GM23248 (cell line): ENCODE data around the gene STAM2. TPM values are rescaled to one million over a fixed set of nuclear protein-coding genes. Genes with fewer than 3 reads are reported as not detected.

Experiments
- DNase-seq: peaks from one replicate; pipeline ENCODE4 v3.0.0-alpha.2; 2015
- H2AFZ ChIP-seq: fragments of 200-600 bp; sonication (generic); 2 replicates; pipeline ENCODE4 v1.6.1; 2016; ENCODE audit warnings: antibody characterized with exemption
- H3F3A ChIP-seq: fragments of 200-600 bp; sonication (generic); 2 replicates; pipeline ENCODE4 v1.6.1; 2016; ENCODE audit warnings: mild to moderate bottlenecking, antibody characterized with exemption, mixed run types; ENCODE audit not compliant: insufficient read depth
- H3K27ac ChIP-seq: fragments of 200-600 bp; sonication (generic); 2 replicates; pipeline ENCODE4 v1.5.1; 2016; ENCODE audit warnings: mild to moderate bottlenecking
- H3K27me3 ChIP-seq: fragments of 200-600 bp; sonication (generic); replicated peaks from 2 replicates; pipeline ENCODE4 v1.6.1; 2016; ENCODE audit warnings: mild to moderate bottlenecking; ENCODE audit not compliant: insufficient read depth
- H3K36me3 ChIP-seq: fragments of 200-600 bp; sonication (generic); 2 replicates; pipeline ENCODE4 v1.6.1; 2016; ENCODE audit warnings: low read depth, mild to moderate bottlenecking
- H3K4me1 ChIP-seq: fragments of 200-600 bp; sonication (generic); 2 replicates; pipeline ENCODE4 v1.6.1; 2016; ENCODE audit warnings: mild to moderate bottlenecking; ENCODE audit not compliant: insufficient read depth
- H3K4me2 ChIP-seq: fragments of 200-600 bp; sonication (generic); one replicate; pipeline ENCODE4 v1.6.1; 2016; ENCODE audit warnings: mild to moderate bottlenecking; ENCODE audit not compliant: unreplicated experiment
- H3K4me3 ChIP-seq: fragments of 200-600 bp; sonication (generic); 2 replicates; pipeline ENCODE4 v1.5.1; 2016; ENCODE audit warnings: mild to moderate bottlenecking
- H3K79me2 ChIP-seq: fragments of 200-600 bp; sonication (generic); 2 replicates; pipeline ENCODE4 v1.6.1; 2016; ENCODE audit warnings: mild to moderate bottlenecking; ENCODE audit not compliant: insufficient read depth
- H3K9ac ChIP-seq: fragments of 200-600 bp; sonication (generic); 2 replicates; pipeline ENCODE4 v1.6.1; 2016; ENCODE audit warnings: mild to moderate bottlenecking
- H3K9me2 ChIP-seq: fragments of 200-600 bp; sonication (generic); 2 replicates; pipeline ENCODE4 v1.6.1; 2016; ENCODE audit warnings: mixed run types, mild to moderate bottlenecking, moderate library complexity; ENCODE audit not compliant: insufficient read depth
- H3K9me3 ChIP-seq: fragments of 200-600 bp; sonication (generic); one replicate; pipeline ENCODE4 v1.6.1; 2017; ENCODE audit warnings: low read depth
- H4K20me1 ChIP-seq: fragments of 200-600 bp; sonication (generic); 2 replicates; pipeline ENCODE4 v1.6.0; 2016; ENCODE audit not compliant: insufficient read depth
- EZH2 ChIP-seq: fragments of 200-600 bp; sonication (generic); IDR thresholded peaks from 2 replicates; pipeline ENCODE4 v1.6.1; 2018; ENCODE audit warnings: antibody characterized with exemption, mild to moderate bottlenecking; ENCODE audit not compliant: insufficient read depth, poor library complexity, severe bottlenecking
- EZH2phosphoT487 ChIP-seq: fragments of 200-600 bp; sonication (generic); IDR thresholded peaks from 2 replicates; pipeline ENCODE4 v1.6.1; 2018; ENCODE audit warnings: antibody characterized with exemption, moderate library complexity, mild to moderate bottlenecking, low read depth; ENCODE audit not compliant: insufficient read depth
- WGBS, 2 experiments: methylation state at CpG; one replicate each; pipeline ENCODE4 v1.1.6; 2015 to 2017; ENCODE audit warnings: low lambda C conversion rate in 2 of 2, low coverage in 1 of 2; ENCODE audit errors: missing lambda C conversion rate in 2 of 2; 5-methylcytosine and 5-hydroxymethylcytosine counted together
- in situ Hi-C: fragments of 300-500 bp; cut with MboI; formaldehyde crosslinking; loops from 2 replicates; pipeline ENCODE4 v1.15.0; 2020
- polyA plus RNA-seq: library from polyadenylated mRNA; unstranded; fragments of >200 nt; fragmentation: Nextera tagmentation; extraction: Ambion mirVana; gene quantifications from 2 replicates; pipeline ENCODE4 v1.2.1, GENCODE V29; 2016
- small RNA-seq: library from RNA; depleted of rRNA; stranded (forward); fragments of <200 nt; gene quantifications from one replicate; pipeline ENCODE3, GENCODE V24; 2014; ENCODE audit warnings: low read depth, low replicate concordance
- total RNA-seq: library from RNA; depleted of rRNA; stranded (reverse); fragments of >200 nt; shearing (Covaris generic); gene quantifications from 2 replicates; pipeline ENCODE4 v1.2.3, GENCODE V29; 2014; rRNA removed

Gene STAM2
- total and polyA plus RNA-seq, 2 experiments from 2014 or later, result 14.9 to 29.6 TPM

DNA sequence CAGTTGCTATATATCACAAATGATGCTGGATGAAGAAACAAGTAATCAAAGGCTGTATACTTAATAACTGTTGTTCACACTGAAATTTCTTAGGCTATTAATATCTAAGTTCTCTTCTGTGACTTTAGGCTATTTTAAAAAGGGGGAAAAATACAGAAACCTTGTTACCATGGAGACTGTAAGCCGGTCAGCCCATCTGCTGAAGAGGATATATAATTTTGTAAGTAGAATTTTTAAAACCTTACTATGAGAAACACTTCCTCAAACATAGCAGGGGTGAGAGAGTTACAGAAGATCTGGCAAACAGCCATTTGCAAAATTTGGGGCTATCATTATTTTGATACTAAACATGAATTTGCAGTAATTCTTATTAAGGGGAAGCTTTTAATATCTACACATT is 104.5 kb downstream of the STAM2 start:
- Histone ChIP-seq H3K4me1 (no peaks in the 10 kb centered on the region), H3K4me3 (no peak overlapping the region), H4K20me1 (no peaks in the 10 kb centered on the region), H3K79me2 (no peaks in the 10 kb centered on the region), H2AFZ (no peak overlapping the region), H3K4me2 (no peak overlapping the region), H3K9ac (no peak overlapping the region), H3K9me2 (no peaks in the 10 kb centered on the region), H3F3A (no peaks in the 10 kb centered on the region), H3K9me3 (no peaks in the 10 kb centered on the region), H3K36me3 (no peaks in the 10 kb centered on the region), H3K27me3 (peaks cover 53% of the 10 kb centered on the region), H3K27ac (no peak overlapping the region)
- in situ Hi-C loops, result no loop called here
- TF ChIP-seq EZH2phosphoT487 (no peak), EZH2 (no peak)
- no peak for DNase-seq
- 60 to 62% methylated on average over 1 of the region's 1 CpG for WGBS, 2 experiments

GRCh38 chr2:152068226-152068625 is 107.3 kb downstream of the STAM2 start:
- Histone ChIP-seq H3K36me3 (no peaks in the 10 kb centered on the region), H2AFZ (no peak overlapping the region), H3K4me1 (peaks cover 2% of the 10 kb centered on the region), H3K27ac (no peak overlapping the region), H4K20me1 (no peaks in the 10 kb centered on the region), H3K9me2 (no peaks in the 10 kb centered on the region), H3F3A (0 out of 2 replicates have a peak, but pooled peaks cover 1% of the 10 kb centered on the region), H3K9ac (no peak overlapping the region), H3K9me3 (no peaks in the 10 kb centered on the region), H3K79me2 (no peaks in the 10 kb centered on the region), H3K27me3 (peaks cover 69% of the 10 kb centered on the region), H3K4me2 (no peak overlapping the region), H3K4me3 (no peak overlapping the region)
- in situ Hi-C loops, result no loop called here
- TF ChIP-seq EZH2, result no peak
- TF ChIP-seq EZH2phosphoT487, result no peak
- WGBS, 2 experiments, result 7 to 8% methylated on average over 2 of the region's 2 CpGs
- DNase-seq, result no peak

GRCh38 chr2:152067823-152068222 is 107.7 kb downstream of the STAM2 start:
- in situ Hi-C loops, result no loop called here
- Histone ChIP-seq H3K27me3 (peaks cover 65% of the 10 kb centered on the region), H3K9me3 (no peaks in the 10 kb centered on the region), H4K20me1 (no peaks in the 10 kb centered on the region), H3K4me3 (no peak overlapping the region), H3K27ac (no peak overlapping the region), H3K4me1 (peaks cover 6% of the 10 kb centered on the region), H3K4me2 (no peak overlapping the region), H3F3A (0 out of 2 replicates have a peak, but pooled peaks cover 5% of the 10 kb centered on the region), H3K9me2 (no peaks in the 10 kb centered on the region), H3K79me2 (no peaks in the 10 kb centered on the region), H3K9ac (no peak overlapping the region), H3K36me3 (no peaks in the 10 kb centered on the region), H2AFZ (no peak overlapping the region)
- WGBS, 2 experiments, result 70 to 83% methylated on average over 1 of the region's 1 CpG
- TF ChIP-seq EZH2 (no peak), EZH2phosphoT487 (no peak)
- DNase-seq, result peak; percentile 47

Small RNA genes within 50 kb of the gene (small RNA-seq; reads per million reads assigned to genes)
- gene RPL30P2, result not detected

Other genes with a start within 250 kb of the STAM2 start
- 0.11 TPM in 1 of 2 replicates, not detected in the other for gene CACNB4, start 76.7 kb downstream of the STAM2 start, total RNA-seq
- 0.05 TPM in 1 of 2 replicates, not detected in the other for gene CACNB4, start 76.7 kb downstream of the STAM2 start, polyA plus RNA-seq
- gene FMNL2, start 159.4 kb upstream of the STAM2 start, total RNA-seq, result 18.6 and 19.6 TPM in 2 replicates
- gene FMNL2, start 159.4 kb upstream of the STAM2 start, polyA plus RNA-seq, result 3.8 and 4.4 TPM in 2 replicates